Neural cell (in vitro differentiated cells): ENCODE results near the gene GANAB. TPM values are rescaled to one million over a fixed set of nuclear protein-coding genes. Genes with fewer than 3 reads are reported as not detected.
"Not testable (repeated sequence)": the region's sequence is repeated elsewhere in the genome, so short reads cannot be mapped to it uniquely, and the experiment has no call there.

Experiments used
- H2AFZ ChIP-seq: fragments of 200-600, 300-800 bp; sonication (generic), shearing (Covaris generic); 2 replicates; pipeline ENCODE4 v1.6.0; 2014; ENCODE audit warnings: low read depth, mild to moderate bottlenecking, antibody characterized with exemption, low read length, moderate library complexity
- H3F3A ChIP-seq: fragments of 200-600 bp; shearing (Covaris generic); 2 replicates; pipeline ENCODE4 v1.6.1; 2016; ENCODE audit warnings: mild to moderate bottlenecking, moderate library complexity, mixed read lengths, antibody characterized with exemption, low read length; ENCODE audit not compliant: insufficient read depth, poor library complexity, severe bottlenecking
- H3K27ac ChIP-seq: fragments of 200-600, 300-800 bp; sonication (generic), shearing (Covaris generic); 2 replicates; pipeline ENCODE4 v1.5.1; 2014; ENCODE audit warnings: mild to moderate bottlenecking, low read length, moderate library complexity
- H3K27me3 ChIP-seq: fragments of 300-800, 200-600 bp; sonication (generic), shearing (Covaris generic); 2 replicates; pipeline ENCODE4 v1.6.0; 2014; ENCODE audit warnings: mild to moderate bottlenecking, low read depth, low read length, moderate library complexity; ENCODE audit not compliant: insufficient read depth
- H3K36me3 ChIP-seq: fragments of 300-800, 200-600 bp; sonication (generic), shearing (Covaris generic); 2 replicates; pipeline ENCODE4 v1.5.1; 2014; ENCODE audit warnings: mild to moderate bottlenecking, antibody characterized with exemption, low read length, moderate library complexity; ENCODE audit not compliant: insufficient read depth
- H3K4me2 ChIP-seq: fragments of 300-800, 200-600 bp; sonication (generic), shearing (Covaris generic); 2 replicates; pipeline ENCODE4 v1.6.0; 2014; ENCODE audit warnings: mild to moderate bottlenecking, low read length
- H3K4me3 ChIP-seq: fragments of 300-800, 200-600 bp; sonication (generic), shearing (Covaris generic); 2 replicates; pipeline ENCODE4 v1.5.1; 2014; ENCODE audit warnings: mild to moderate bottlenecking, low read length, moderate library complexity
- H3K79me2 ChIP-seq: fragments of 200-600 bp; shearing (Covaris generic); replicated peaks from 2 replicates; pipeline ENCODE4 v1.6.0; 2014; ENCODE audit warnings: mild to moderate bottlenecking, low read length, moderate library complexity; ENCODE audit not compliant: insufficient read depth
- H3K9ac ChIP-seq: fragments of 300-800, 200-600 bp; sonication (generic), shearing (Covaris generic); 2 replicates; pipeline ENCODE4 v1.6.1; 2016; ENCODE audit warnings: mild to moderate bottlenecking, low read length, mixed read lengths
- H3K9me2 ChIP-seq: fragments of 200-600 bp; shearing (Covaris generic); 2 replicates; pipeline ENCODE4 v1.6.1; 2016; ENCODE audit warnings: mild to moderate bottlenecking, low read length, mixed read lengths; ENCODE audit not compliant: insufficient read depth
- H3K9me3 ChIP-seq: fragments of 200-600, 300-800 bp; sonication (generic), shearing (Covaris generic); 2 replicates; pipeline ENCODE4 v1.6.1; 2016; ENCODE audit warnings: mild to moderate bottlenecking, mixed run types, low read length, moderate library complexity, mixed read lengths
- H4K20me1 ChIP-seq: fragments of 200-600 bp; shearing (Covaris generic); 2 replicates; pipeline ENCODE4 v1.6.1; 2016; ENCODE audit warnings: mild to moderate bottlenecking, mixed run types; ENCODE audit not compliant: insufficient read depth
- CTCF ChIP-seq: fragments of 450-650 bp; IDR thresholded peaks from 2 replicates; pipeline ENCODE4 v1.5.1; 2014; ENCODE audit warnings: antibody characterized with exemption, mild to moderate bottlenecking, moderate library complexity; ENCODE audit not compliant: poor library complexity, severe bottlenecking
- EP300 ChIP-seq: fragments of 450-650 bp; conservative IDR thresholded peaks from 2 replicates; pipeline ENCODE4 v1.6.1; 2014; ENCODE audit warnings: antibody characterized with exemption, mild to moderate bottlenecking, moderate library complexity; ENCODE audit not compliant: poor library complexity, severe bottlenecking
- EZH2 ChIP-seq: fragments of 200-600, 300-800 bp; shearing (Covaris generic), sonication (generic); IDR thresholded peaks from 2 replicates; pipeline ENCODE4 v1.6.1; 2014; ENCODE audit warnings: antibody characterized with exemption, low read length, borderline replicate concordance, mild to moderate bottlenecking; ENCODE audit not compliant: insufficient read depth, poor library complexity, severe bottlenecking
- MXI1 ChIP-seq: fragments of 450-650 bp; conservative IDR thresholded peaks from 2 replicates; pipeline ENCODE4 v1.6.1; 2014; ENCODE audit warnings: antibody characterized with exemption, mild to moderate bottlenecking; ENCODE audit not compliant: poor library complexity, severe bottlenecking
- POLR2AphosphoS5 ChIP-seq: IDR thresholded peaks from 2 replicates; pipeline ENCODE4 v1.6.1; 2012
- RAD21 ChIP-seq: fragments of 450-650 bp; conservative IDR thresholded peaks from 2 replicates; pipeline ENCODE4 v1.6.1; 2014; ENCODE audit warnings: antibody characterized with exemption, mild to moderate bottlenecking, moderate library complexity
- REST ChIP-seq: IDR thresholded peaks from 2 replicates; pipeline ENCODE4 v1.6.1; 2012; ENCODE audit warnings: borderline replicate concordance
- SMC3 ChIP-seq: fragments of 450-650 bp; conservative IDR thresholded peaks from 2 replicates; pipeline ENCODE4 v1.6.1; 2014; ENCODE audit warnings: antibody characterized with exemption, mild to moderate bottlenecking, moderate library complexity; ENCODE audit not compliant: poor library complexity
- TAF1 ChIP-seq: IDR thresholded peaks from 2 replicates; pipeline ENCODE4 v1.6.1; 2012; ENCODE audit warnings: low read depth
- polyA plus RNA-seq: library from polyadenylated mRNA; depleted of rRNA; stranded (reverse); fragments of >200 nt; gene quantifications from 2 replicates; pipeline ENCODE4 v1.2.3, GENCODE V29; 2014

Gene GANAB
- polyA plus RNA-seq, 1 donor from 2014 or later: 62.7 TPM

GRCh38 chr11:62654297-62654696, 7.9 kb upstream of the GANAB start:
- Histone ChIP-seq H3K27ac (no peak overlapping the region), H3K79me2 (peaks cover 17% of the 10 kb centered on the region), H3K9me3 (no peaks in the 10 kb centered on the region), H3F3A (no peaks in the 10 kb centered on the region), H3K9me2 (no peaks in the 10 kb centered on the region), H4K20me1 (no peaks in the 10 kb centered on the region), H3K36me3 (no peaks in the 10 kb centered on the region), H3K9ac (no peak overlapping the region), H2AFZ (no peak overlapping the region), H3K4me3 (no peak overlapping the region), H3K4me2 (no peak overlapping the region), H3K27me3 (no peaks in the 10 kb centered on the region)
- TF ChIP-seq CTCF: no peak
- TF ChIP-seq REST: no peak
- TF ChIP-seq TAF1: no peak
- no peak for TF ChIP-seq MXI1
- no peak for TF ChIP-seq SMC3
- no peak for TF ChIP-seq EZH2
- no peak for TF ChIP-seq POLR2AphosphoS5
- no peak for TF ChIP-seq RAD21
- TF ChIP-seq EP300: no peak

- H3K4me2 ChIP-seq: peak overlapping the region; percentile 61
- H3K27me3 ChIP-seq: no peaks in the 10 kb centered on the region
- no peaks in the 10 kb centered on the region for H3K36me3 ChIP-seq
- peak overlapping the region; percentile 43 for H2AFZ ChIP-seq
- peak overlapping the region; percentile 81 for H3K4me3 ChIP-seq
- no peaks in the 10 kb centered on the region for H3K9me2 ChIP-seq
- TF ChIP-seq MXI1 (no peak), REST (no peak)
- H3K27ac ChIP-seq: peak overlapping the region; percentile 71
- H3F3A ChIP-seq: no peaks in the 10 kb centered on the region
- H3K9ac ChIP-seq: peak overlapping the region; percentile 81
- H3K79me2 ChIP-seq: peaks cover 17% of the 10 kb centered on the region
- H4K20me1 ChIP-seq: no peaks in the 10 kb centered on the region
- H3K9me3 ChIP-seq: no peaks in the 10 kb centered on the region
Observed at GRCh38 chr11:62652161-62653006, 6.0 kb upstream of the GANAB start.

- H3K4me2 ChIP-seq, H3K27me3 ChIP-seq, H3F3A ChIP-seq, H3K36me3 ChIP-seq, H3K9me3 ChIP-seq, H3K4me3 ChIP-seq, H4K20me1 ChIP-seq, H3K27ac ChIP-seq, H3K9me2 ChIP-seq, H3K9ac ChIP-seq, H2AFZ ChIP-seq: not testable (repeated sequence)
- peaks cover 27% of the 10 kb centered on the region for H3K79me2 ChIP-seq
Observed at GRCh38 chr11:62650283-62650682, 3.9 kb upstream of the GANAB start.
